Ureter (tissue), 1 donor: ENCODE measurements around the gene FBXO21. TPM values are rescaled to one million over a fixed set of nuclear protein-coding genes. Genes with fewer than 3 reads are reported as not detected.

Experiments used
- DNase-seq: peaks from one replicate; pipeline ENCODE4 v3.0.0-alpha.2; 2020; ENCODE audit warnings: low spot score
- total RNA-seq: library from RNA; stranded (reverse); gene quantifications from one replicate; pipeline ENCODE4 v1.2.4, GENCODE V29; 2023
- donor health status: DM: yes; HTN: yes; CAD: no.

FBXO21 gene
- total RNA-seq, 1 donor from 2014 or later, result 47.1 TPM

- DNase-seq, result no peak
Measured at GRCh38 chr12:117166107-117166506, 24.2 kb downstream of the FBXO21 start.

DNA sequence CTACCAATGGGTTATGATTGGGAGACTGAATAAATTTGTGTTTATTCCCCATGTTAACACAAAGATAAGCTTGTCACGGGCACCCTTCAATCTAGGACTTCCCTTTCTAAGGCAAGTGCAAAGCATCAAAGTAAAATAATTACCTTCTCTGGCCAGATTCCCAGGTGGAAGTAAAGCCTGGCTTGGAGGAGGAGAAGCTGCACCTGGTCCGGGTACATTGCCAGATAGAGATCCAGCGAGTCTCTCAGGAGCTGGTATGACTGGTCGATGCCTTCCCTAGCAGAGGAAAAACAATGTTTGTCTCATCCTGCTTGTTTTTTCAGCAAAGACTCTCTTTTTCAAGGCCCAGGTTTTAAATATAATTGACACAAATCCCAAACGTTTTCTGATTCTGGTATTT is 24.9 kb downstream of the FBXO21 start:
- no peak for DNase-seq

- DNase-seq, result no peak
Measured at GRCh38 chr12:117162633-117163032, 27.6 kb downstream of the FBXO21 start.

GRCh38 chr12:117162167-117162539 is 28.1 kb downstream of the FBXO21 start:
- no peak for DNase-seq

- no peak for DNase-seq
Measured at GRCh38 chr12:117161460-117162166, 28.7 kb downstream of the FBXO21 start.

DNA sequence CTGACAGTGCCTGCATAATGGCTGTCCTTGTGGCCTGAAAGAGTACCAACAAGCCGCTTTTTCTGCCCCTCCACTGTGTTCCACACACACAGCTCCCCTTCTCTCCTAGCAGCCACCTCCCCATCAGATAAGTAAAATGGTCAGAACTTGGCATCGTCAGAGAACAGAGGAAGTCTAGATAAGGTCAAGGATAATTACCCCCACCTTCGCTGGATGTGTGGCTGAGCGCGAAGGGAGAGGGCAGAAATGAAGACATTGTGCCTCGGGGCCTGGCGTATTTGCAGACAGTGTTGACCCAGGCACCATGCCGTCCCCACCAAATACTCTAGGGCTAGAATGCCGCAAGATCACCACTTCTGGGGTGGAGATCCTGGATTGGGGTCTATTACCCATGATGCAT is 30.6 kb downstream of the FBXO21 start:
- no peak for DNase-seq

GRCh38 chr12:117158911-117159553 is 31.2 kb downstream of the FBXO21 start:
- DNase-seq, result no peak

DNA sequence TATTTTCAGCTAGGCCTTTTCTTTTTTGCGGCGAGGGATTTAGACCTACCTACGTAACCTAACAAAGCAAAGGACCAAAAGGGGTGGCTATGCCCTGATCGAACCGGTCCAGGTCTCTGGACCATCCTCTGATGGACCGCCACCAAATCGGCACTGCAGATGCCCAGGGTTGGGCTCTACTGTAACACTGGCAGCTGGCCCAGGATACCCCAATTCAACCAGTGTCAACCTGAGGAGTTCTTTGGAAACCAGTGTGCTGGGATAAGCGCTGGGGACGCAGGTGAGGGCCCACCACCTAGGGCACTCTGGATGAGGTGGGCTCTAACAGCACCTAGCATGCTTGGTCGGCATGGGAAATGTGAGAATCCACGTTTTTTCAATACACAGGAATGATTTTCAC is 32.2 kb downstream of the FBXO21 start:
- no peak for DNase-seq

DNA sequence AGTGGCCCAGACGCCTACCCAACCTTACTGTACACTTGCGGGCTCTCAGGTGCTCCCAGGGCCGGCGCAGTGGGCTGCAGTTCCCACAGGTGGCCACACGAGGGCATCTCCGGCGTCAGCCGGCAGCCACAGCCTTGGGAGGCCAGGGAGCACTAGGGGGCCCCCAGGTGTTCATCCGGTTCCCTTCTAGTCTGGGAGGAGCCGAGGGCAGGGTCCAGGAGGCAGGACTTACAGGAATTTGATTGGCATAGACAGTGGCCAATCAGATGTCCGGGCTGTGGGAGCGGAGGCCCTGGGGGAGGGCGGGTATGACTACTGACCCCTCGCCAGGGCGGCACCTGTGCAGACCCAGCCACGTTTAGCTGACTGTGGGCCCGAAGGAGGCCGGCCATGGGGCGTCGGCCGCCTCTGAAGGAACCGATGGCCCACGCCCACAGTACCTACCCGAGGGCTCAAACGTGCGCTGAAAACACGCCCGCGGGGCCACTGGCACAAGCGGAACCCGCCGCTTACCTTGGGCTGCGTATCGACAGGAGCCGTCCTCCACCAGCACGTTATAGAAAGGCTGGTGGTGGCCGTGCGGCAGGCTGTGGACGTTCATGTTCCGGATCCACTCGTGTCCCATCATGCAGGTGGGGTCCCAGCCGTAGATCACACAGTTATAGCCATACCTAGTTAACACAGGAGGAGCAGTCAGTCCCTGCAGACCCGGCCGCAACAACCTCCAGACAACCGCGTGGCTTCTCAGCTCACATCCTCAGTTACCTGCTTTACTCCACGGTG is 34.8 kb downstream of the FBXO21 start:
- peak; percentile 47 for DNase-seq

GRCh38 chr12:117152793-117153775 is 37.2 kb downstream of the FBXO21 start:
- no peak for DNase-seq

GRCh38 chr12:117151403-117152031 is 38.8 kb downstream of the FBXO21 start:
- DNase-seq, result no peak

DNA sequence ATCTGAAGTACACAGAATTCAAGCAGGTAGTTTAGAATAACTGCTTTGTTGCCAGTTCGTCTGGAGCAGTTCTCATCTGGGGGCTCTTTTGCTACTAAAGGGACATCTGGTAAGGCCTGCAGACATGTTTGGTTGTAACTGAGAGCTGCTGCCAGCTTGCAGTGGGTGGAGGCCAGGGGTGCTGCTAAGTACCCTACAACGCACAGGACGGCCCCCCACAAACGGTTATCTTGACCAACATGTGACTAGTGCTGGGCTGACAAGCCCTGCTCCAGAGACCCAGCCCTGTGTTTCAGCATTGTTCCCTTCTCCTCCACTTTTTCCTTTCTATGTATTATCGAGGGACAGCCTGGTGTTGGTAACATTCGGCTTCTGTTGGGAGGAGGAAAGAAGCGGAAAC is 40.8 kb downstream of the FBXO21 start:
- no peak for DNase-seq

DNA sequence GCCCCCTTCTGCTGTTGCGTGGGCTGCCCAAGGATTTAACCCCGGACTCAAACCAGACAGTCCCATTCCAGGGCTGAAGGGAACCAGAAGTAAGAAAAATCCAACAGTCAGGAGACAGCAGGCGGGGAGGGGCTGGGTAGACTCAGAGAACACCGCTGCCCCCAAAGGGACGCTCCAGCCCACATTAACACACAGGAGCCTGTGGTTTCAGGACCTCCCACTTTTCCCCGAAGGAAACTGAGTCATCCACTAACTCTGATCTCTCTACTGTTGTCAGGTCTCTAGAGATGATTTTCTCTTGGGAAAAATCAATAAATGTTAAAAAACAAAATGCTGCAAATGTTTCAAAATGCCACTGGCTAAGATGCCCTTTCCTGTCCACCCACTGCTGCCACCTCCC is 41.6 kb downstream of the FBXO21 start:
- DNase-seq, result no peak

DNA sequence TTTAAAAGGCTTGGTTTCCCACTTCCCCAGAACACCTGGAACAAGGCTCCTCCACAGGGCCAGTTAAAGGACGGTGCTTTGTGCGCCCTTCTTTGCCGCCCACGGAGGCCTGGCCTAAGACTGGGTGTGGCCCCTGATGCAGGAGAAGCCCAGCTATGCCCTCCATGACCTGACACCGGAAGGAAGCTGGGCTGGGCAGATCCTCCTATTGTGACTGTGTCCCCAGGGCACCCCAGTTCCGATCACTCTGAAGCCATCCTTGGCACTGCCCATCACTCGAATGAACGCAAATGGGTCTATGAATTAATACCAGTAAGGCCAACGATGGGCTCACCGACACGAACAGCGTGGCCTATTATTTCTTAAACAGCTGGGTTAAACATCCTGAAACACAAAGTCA is 42.6 kb downstream of the FBXO21 start:
- DNase-seq, result no peak

- no peak for DNase-seq
Measured at GRCh38 chr12:117145597-117146154, 44.6 kb downstream of the FBXO21 start.

- no peak for DNase-seq
Measured at GRCh38 chr12:117144599-117144998, 45.7 kb downstream of the FBXO21 start.

DNA sequence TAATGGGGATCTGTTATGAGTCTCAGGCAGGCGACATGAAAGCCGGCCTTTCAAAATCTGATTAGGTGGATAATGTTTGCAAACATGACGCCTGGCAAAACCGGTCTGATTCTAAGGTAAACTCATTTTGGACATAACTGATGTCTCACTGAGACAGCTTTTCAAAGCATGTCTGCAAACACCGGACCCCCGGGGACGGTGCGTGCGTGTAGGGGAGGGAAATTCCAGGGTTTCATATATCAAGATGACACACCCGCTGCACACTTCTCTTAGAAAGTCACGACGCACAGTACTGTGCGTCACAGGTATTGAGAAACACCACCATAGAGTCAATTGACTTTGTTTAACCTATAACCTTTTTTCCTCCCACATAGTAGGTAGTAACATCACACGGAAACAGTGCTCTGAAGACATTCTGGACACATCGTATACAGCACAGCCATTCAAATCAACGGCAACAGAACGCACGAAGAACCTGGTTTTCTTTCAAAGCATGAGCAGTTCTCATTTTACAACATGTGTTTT is 47.2 kb downstream of the FBXO21 start:
- peak; percentile 54 for DNase-seq

- no peak for DNase-seq
Measured at GRCh38 chr12:117142094-117142493, 48.2 kb downstream of the FBXO21 start.

DNA sequence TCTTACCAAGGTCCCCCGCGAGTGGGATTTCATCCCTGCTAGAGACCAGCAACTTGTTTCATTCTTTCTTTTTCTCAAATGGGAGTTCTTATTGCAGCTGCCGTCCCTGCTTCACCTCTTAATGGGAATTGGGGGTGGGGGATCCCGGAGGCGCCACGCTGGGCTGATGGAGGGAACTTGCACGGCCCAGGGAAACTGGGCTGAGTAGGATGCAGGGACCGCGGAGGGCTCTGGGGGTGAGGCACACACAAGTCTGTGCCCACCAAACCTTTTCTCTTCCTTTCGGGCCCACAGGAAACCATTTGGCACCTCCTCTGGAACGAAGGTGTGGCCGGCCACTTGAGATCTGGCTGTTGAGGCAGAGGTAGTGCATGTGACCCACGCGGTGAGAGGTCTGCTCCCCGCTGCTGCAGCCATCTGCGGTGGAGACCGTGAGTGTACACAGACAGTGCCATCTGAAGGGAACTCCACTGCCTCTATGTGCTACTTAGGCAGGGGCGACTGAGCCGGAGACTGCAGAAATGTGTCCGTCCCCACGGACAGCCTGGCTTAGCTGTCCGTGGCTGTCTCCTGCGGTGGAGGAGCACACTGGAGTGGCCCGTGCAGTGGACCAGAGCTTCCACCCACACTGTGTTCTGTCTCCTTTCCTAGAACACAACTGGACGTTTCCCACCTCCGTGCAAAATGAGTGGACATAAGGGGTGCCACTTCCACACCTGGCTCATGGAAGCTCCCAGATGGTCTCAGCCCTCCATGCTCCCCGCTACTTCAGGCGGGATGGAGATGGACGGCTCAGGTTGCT is 49.0 kb downstream of the FBXO21 start:
- DNase-seq, result no peak
